ENCODE measurements around the gene TSPAN3.

Gene TSPAN3

GRCh38 chr15:77083381-77084160 is 12.7 kb upstream of the TSPAN3 start:
- TF ChIP-seq CTCF (IDR thresholded peaks at IDR 0.05): no peak
- no peak for TF ChIP-seq ZFX (IDR thresholded peaks at IDR 0.05; ENCODE audit: borderline replicate concordance)
- peak overlapping the region; percentile 38 for H3K27ac ChIP-seq

- no peak for TF ChIP-seq ZFX (IDR thresholded peaks at IDR 0.05; ENCODE audit: borderline replicate concordance)
- no peak for TF ChIP-seq CTCF (IDR thresholded peaks at IDR 0.05)
- H3K27ac ChIP-seq: no peak overlapping the region
These were observed 11.1 kb upstream of the TSPAN3 start for GRCh38 chr15:77081971-77082370.

GRCh38 chr15:77076323-77076915 is 5.5 kb upstream of the TSPAN3 start:
- TF ChIP-seq CTCF (IDR thresholded peaks at IDR 0.05) (no peak), ZFX (IDR thresholded peaks at IDR 0.05; ENCODE audit: borderline replicate concordance) (no peak)
- no peak overlapping the region for H3K27ac ChIP-seq

- TF ChIP-seq ZFX (IDR thresholded peaks at IDR 0.05; ENCODE audit: borderline replicate concordance): no peak
- no peak for TF ChIP-seq CTCF (IDR thresholded peaks at IDR 0.05)
- no peak overlapping the region for H3K27ac ChIP-seq
These were observed 4.6 kb upstream of the TSPAN3 start for GRCh38 chr15:77075528-77075927.

GRCh38 chr15:77074350-77074749 is 3.4 kb upstream of the TSPAN3 start:
- H3K27ac ChIP-seq: no peak overlapping the region
- TF ChIP-seq CTCF (IDR thresholded peaks at IDR 0.05): no peak
- no peak for TF ChIP-seq ZFX (IDR thresholded peaks at IDR 0.05; ENCODE audit: borderline replicate concordance)

GRCh38 chr15:77071305-77072223 is 655 bp upstream of the TSPAN3 start:
- TF ChIP-seq ZFX (IDR thresholded peaks at IDR 0.05; ENCODE audit: borderline replicate concordance) (no peak), CTCF (IDR thresholded peaks at IDR 0.05) (no peak)
- H3K27ac ChIP-seq: peak overlapping the region; percentile 85
